IMR-90 (cell line): ENCODE results near the gene PPM1J. TPM values are rescaled to one million over a fixed set of nuclear protein-coding genes. Genes with fewer than 3 reads are reported as not detected.

ENCODE experiments used
- ATAC-seq: fragments of 200-7000 bp; cut with Tn5 transposase; 2 replicates; pipeline ENCODE4 v1.9.1; 2020; ENCODE audit warnings: low read depth, mild to moderate bottlenecking, moderate library complexity
- BruUV-seq: library from RNA; stranded (reverse); fragments of 400-500 nt; replicated peaks from 2 replicates; lab custom pipeline; 2021; lab: Mats Ljungman, UMichigan
- CTCF ChIA-PET: fragments of 300-600 bp; formaldehyde crosslinking; extraction: SDS; loops from one replicate; lab custom pipeline; 2021; ENCODE audit warnings: antibody characterized with exemption; lab: Yijun Ruan, JAX
- POLR2A ChIA-PET: fragments of 300-600 bp; sonication (Branson Sonifier 250); formaldehyde crosslinking; loops from one replicate; lab custom pipeline; 2022; ENCODE audit warnings: antibody characterized with exemption; ENCODE audit not compliant: unreplicated experiment; lab: Charles Lee
- DNase-seq: peaks from one replicate; pipeline ENCODE4 v3.0.0; 2013
- H2AFZ ChIP-seq: replicated peaks from 2 replicates; pipeline ENCODE3; 2013; ENCODE audit warnings: low read length, mild to moderate bottlenecking; ENCODE audit not compliant: poor library complexity
- H2AK5ac ChIP-seq: 2 replicates; pipeline ENCODE4 v1.6.1; 2013; ENCODE audit warnings: low read depth, low read length, inconsistent platforms
- H2AK9ac ChIP-seq: replicated peaks from 2 replicates; pipeline ENCODE3; 2013; ENCODE audit warnings: mild to moderate bottlenecking, low read depth, low read length, moderate library complexity; ENCODE audit not compliant: poor library complexity
- H2BK120ac ChIP-seq: 2 replicates; pipeline ENCODE4 v1.6.1; 2013; ENCODE audit warnings: low read depth, low read length, inconsistent platforms
- H2BK15ac ChIP-seq: 3 replicates; pipeline ENCODE4 v1.6.1; 2013; ENCODE audit warnings: low read depth, low read length, inconsistent platforms
- H2BK20ac ChIP-seq: 2 replicates; pipeline ENCODE4 v1.6.1; 2013; ENCODE audit warnings: low read depth, mild to moderate bottlenecking, inconsistent platforms, low read length, moderate library complexity
- H2BK5ac ChIP-seq: 2 replicates; pipeline ENCODE4 v1.6.1; 2013; ENCODE audit warnings: mild to moderate bottlenecking, low read depth, low read length, inconsistent platforms; ENCODE audit not compliant: poor library complexity, severe bottlenecking
- H3K14ac ChIP-seq: replicated peaks from 2 replicates; pipeline ENCODE4 v1.6.1; 2013; ENCODE audit warnings: low read depth, low read length, inconsistent platforms
- H3K18ac ChIP-seq: 2 replicates; pipeline ENCODE4 v1.6.1; 2013; ENCODE audit warnings: low read depth, low read length, control low read depth
- H3K23ac ChIP-seq: 2 replicates; pipeline ENCODE4 v1.6.1; 2013; ENCODE audit warnings: low read depth, low read length, inconsistent platforms
- H3K27ac ChIP-seq: 2 replicates; pipeline ENCODE4 v1.5.1; 2013; ENCODE audit warnings: mild to moderate bottlenecking, control low read depth, low read length; ENCODE audit not compliant: insufficient read depth
- H3K27me3 ChIP-seq: 2 replicates; pipeline ENCODE4 v1.6.1; 2013; ENCODE audit warnings: low read length; ENCODE audit not compliant: control insufficient read depth, insufficient read depth
- H3K36me3 ChIP-seq: 2 replicates; pipeline ENCODE4 v1.6.1; 2013; ENCODE audit warnings: low read length, mixed read lengths; ENCODE audit not compliant: control insufficient read depth, insufficient read depth
- H3K4ac ChIP-seq: 2 replicates; pipeline ENCODE4 v1.6.1; 2013; ENCODE audit warnings: low read depth, low read length, inconsistent platforms
- H3K4me1 ChIP-seq: 2 replicates; pipeline ENCODE4 v1.6.1; 2013; ENCODE audit warnings: low read length, mixed read lengths; ENCODE audit not compliant: control insufficient read depth, insufficient read depth
- H3K4me2 ChIP-seq: 2 replicates; pipeline ENCODE4 v1.6.1; 2013; ENCODE audit warnings: low read depth, mild to moderate bottlenecking, control low read depth, low read length, moderate library complexity
- H3K4me3 ChIP-seq: 2 replicates; pipeline ENCODE4 v1.5.1; 2013; ENCODE audit warnings: low read depth, mild to moderate bottlenecking, control low read depth, low read length, moderate library complexity; ENCODE audit not compliant: insufficient read depth
- H3K56ac ChIP-seq: 2 replicates; pipeline ENCODE4 v1.6.1; 2013; ENCODE audit warnings: low read length, inconsistent platforms; ENCODE audit not compliant: insufficient read depth; ENCODE audit errors: extremely low read depth
- H3K79me1 ChIP-seq, 2 experiments: 2 replicates each; pipeline ENCODE4 v1.6.1; 2013; ENCODE audit warnings: low read length in 2 of 2, inconsistent platforms in 1 of 2, low read depth in 1 of 2
- H3K9ac ChIP-seq: 2 replicates; pipeline ENCODE4 v1.6.1; 2013; ENCODE audit warnings: low read depth, low read length, control low read depth
- H3K9me1 ChIP-seq: 2 replicates; pipeline ENCODE4 v1.6.1; 2013; ENCODE audit warnings: low read length, inconsistent platforms; ENCODE audit not compliant: insufficient read depth
- H3K9me3 ChIP-seq: 2 replicates; pipeline ENCODE4 v1.6.1; 2013; ENCODE audit warnings: low read length; ENCODE audit not compliant: control insufficient read depth, insufficient read depth
- H4K20me1 ChIP-seq: 2 replicates; pipeline ENCODE4 v1.6.1; 2013; ENCODE audit warnings: low read length, inconsistent platforms; ENCODE audit not compliant: insufficient read depth
- H4K5ac ChIP-seq: 2 replicates; pipeline ENCODE4 v1.6.1; 2013; ENCODE audit warnings: mild to moderate bottlenecking, low read depth, low read length, control low read depth
- H4K8ac ChIP-seq, 2 experiments: 2 replicates each; pipeline ENCODE4 v1.6.1; 2013; ENCODE audit warnings: low read depth in 2 of 2, low read length in 2 of 2, control low read depth in 1 of 2, inconsistent platforms in 1 of 2
- H4K91ac ChIP-seq: 2 replicates; pipeline ENCODE4 v1.6.1; 2013; ENCODE audit warnings: low read depth, low read length, inconsistent platforms; ENCODE audit not compliant: insufficient read depth
- MAZ ChIP-seq: IDR thresholded peaks from 2 replicates; pipeline ENCODE4 v1.6.1; 2012; ENCODE audit warnings: low read depth, mild to moderate bottlenecking, low read length, improper control_type of control experiment, moderate library complexity, borderline replicate concordance
- RAD21 ChIP-seq: IDR thresholded peaks from 2 replicates; pipeline ENCODE4 v1.6.1; 2012; ENCODE audit warnings: low read length, improper control_type of control experiment
- RFX5 ChIP-seq: IDR thresholded peaks from 2 replicates; pipeline ENCODE4 v1.8.0; 2012; ENCODE audit warnings: low read depth, mild to moderate bottlenecking, low read length, moderate library complexity
- SMC3 ChIP-seq: fragments of 150-350 bp; IDR thresholded peaks from 2 replicates; pipeline ENCODE4 v1.6.1; 2016; ENCODE audit warnings: low read depth, mild to moderate bottlenecking, antibody characterized with exemption, low read length, moderate library complexity
- WGBS, 2 experiments: methylation state at CpG; one replicate each; pipeline versions ENCODE4 v1.1.5 to v1.1.7; 2013; ENCODE audit warnings: missing lambda C conversion rate in 2 of 2; ENCODE audit not compliant: insufficient read length in 1 of 2; ENCODE audit errors: extremely low coverage in 2 of 2; 5-methylcytosine and 5-hydroxymethylcytosine counted together
- dilution Hi-C: fragments of 300-500 bp; cut with HindIII; formaldehyde crosslinking; loops from one replicate; pipeline ENCODE4 v1.14.3; 2018; ENCODE audit warnings: low sequenced_read_pairs; ENCODE audit not compliant: unreplicated experiment
- in situ Hi-C: fragments of 300-500 bp; cut with MboI; formaldehyde crosslinking; loops from 3 replicates; pipeline ENCODE4 v1.14.3; 2019; ENCODE audit warnings: low sequenced_read_pairs, inconsistent platforms, mixed read lengths
- intact Hi-C: fragments of 100-400 bp; cut with micrococcal nuclease; formaldehyde crosslinking; loops from 2 replicates; pipeline ENCODE4 v1.10.0; 2022
- polyA plus RNA-seq, 3 experiments: library from polyadenylated mRNA; depleted of rRNA; stranded (reverse); fragments of >200 nt; gene quantifications; 2 replicates each; pipeline ENCODE4 v1.2.3, GENCODE V29; 2012; ENCODE audit warnings: low replicate concordance in 1 of 3
- total RNA-seq: library from RNA; depleted of rRNA; stranded (reverse); fragments of >200 nt; gene quantifications from 2 replicates; pipeline ENCODE4 v1.2.3, GENCODE V29; 2012
- TF ChIP-seq, protein P1 (sequence below): conservative IDR thresholded peaks from 2 replicates; pipeline ENCODE4 v1.5.1; 2012; ENCODE audit warnings: mild to moderate bottlenecking, low read depth, low read length, improper control_type of control experiment

The PPM1J gene
- total and polyA plus RNA-seq, 2 of the 4 experiments (the other 2 are of a cell fraction) = 1.8 to 2.4 TPM

DNA sequence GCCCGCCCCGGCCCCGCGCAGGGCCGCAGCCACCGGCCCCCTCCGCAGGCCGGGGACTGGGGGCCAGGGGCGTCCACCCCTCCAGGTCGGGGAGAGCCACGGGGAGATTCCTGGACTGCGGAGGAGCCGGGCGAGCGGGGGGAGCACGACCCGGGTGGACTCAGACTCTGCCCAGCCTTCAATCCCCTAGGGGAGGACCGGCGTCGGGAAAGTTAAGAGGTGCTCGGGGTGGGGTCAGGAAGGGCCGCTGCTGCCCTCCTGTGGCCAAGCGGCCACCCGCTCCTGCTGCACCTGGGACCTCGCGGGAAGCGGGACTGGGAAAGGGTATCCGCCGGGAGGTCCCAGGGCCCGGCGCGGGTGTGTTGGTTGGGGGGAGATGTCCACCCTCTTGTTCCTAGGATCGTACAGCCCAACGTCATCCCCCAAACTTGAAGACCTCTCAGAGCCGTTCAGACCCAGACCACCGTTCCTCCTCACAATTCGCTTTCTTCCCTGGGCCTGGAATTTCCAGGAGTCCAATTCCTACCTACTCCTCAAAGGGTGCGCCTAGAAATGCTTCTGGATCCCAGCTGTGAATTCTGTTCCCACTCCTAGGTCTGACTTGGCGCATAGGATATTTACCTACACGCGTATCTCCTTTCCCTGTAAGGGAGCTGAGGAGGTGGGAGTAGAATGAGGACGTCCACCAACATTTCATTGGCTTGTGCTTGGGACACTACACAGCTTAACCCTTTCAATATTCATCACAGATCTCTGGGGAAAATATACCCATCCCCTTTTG lies 7.7 kb downstream of the PPM1J start:
- Histone ChIP-seq H4K8ac (peak overlapping the region; percentile 65 to 78; a peak in 3 of 4 replicates), H2AFZ (peak overlapping the region; percentile 97), H3K9me3 (no peaks in the 10 kb centered on the region), H2AK5ac (peak overlapping the region; percentile 44; the same call in 1 of the 2 replicates), H3K4ac (peak overlapping the region; percentile 79), H3K9me1 (peaks cover 7% of the 10 kb centered on the region; the same call in 1 of the 2 replicates), H3K27me3 (no peaks in the 10 kb centered on the region; the same call in 1 of the 2 replicates), H3K4me1 (peaks cover 13% of the 10 kb centered on the region), H2BK120ac (peak overlapping the region; percentile 87), H2BK15ac (no peak overlapping the region; the same call in 2 of the 3 replicates), H3K18ac (no peak overlapping the region), H3K23ac (peak overlapping the region; percentile 13), H3K14ac (peak overlapping the region; percentile 65; the same call in 1 of the 2 replicates), H3K36me3 (peaks cover 10% of the 10 kb centered on the region), H3K9ac (peak overlapping the region; percentile 71), H2AK9ac (peak overlapping the region; percentile 7), H3K56ac (peak overlapping the region; percentile 41; the same call in 1 of the 2 replicates), H4K5ac (peak overlapping the region; percentile 15; the same call in 1 of the 2 replicates), H3K27ac (peak overlapping the region; percentile 81), H3K4me3 (peak overlapping the region; percentile 84), H2BK5ac (peak overlapping the region; percentile 85), H2BK20ac (no peak overlapping the region), H4K91ac (peak overlapping the region; percentile 75), H3K4me2 (peak overlapping the region; percentile 79), H3K79me1 (peaks cover 4 to 38% of the 10 kb centered on the region in 2 experiments; a peak in 3 of 4 replicates), H4K20me1 (peaks cover 33% of the 10 kb centered on the region)
- whole genome bisulfite sequencing, 2 experiments = 6% methylated on average over 12 of the region's 42 CpGs; no CpG with 5 or more reads in 1 of the 2 experiments
- dilution Hi-C loops (no loop called here), in situ Hi-C loops (loop anchor here (5.0 to 25.0 kb wide), 3 partner anchors 203 to 980 kb away; partner anchors contain the start of gene WNT2B), intact Hi-C loops (loop anchor here (1.0 to 10.0 kb wide), 5 partner anchors 88 to 316 kb away; partner anchors contain the start of genes CAPZA1 and ST7L)
- BruUV-seq = no TSS peak
- ATAC-seq (peak; percentile 75), DNase-seq (peak; percentile 85)
- ChIA-PET CTCF (interaction anchor here (0.7 to 2.1 kb wide), 4 partner anchors 33 to 319 kb away, joined by 3 to 8 read pairs (median 4); partner anchors contain the start of gene MOV10), POLR2A (interaction anchor here (0.6 kb wide), 1 partner anchor 31 kb away, joined by 3 read pairs; no protein-coding TSS in a partner anchor)
- TF ChIP-seq MAZ (peak; percentile 52; the same call in 1 of the 2 replicates), SMC3 (peak; percentile 75), RAD21 (peak; percentile 85), RFX5 (no peak)
- TF ChIP-seq, protein P1, sequence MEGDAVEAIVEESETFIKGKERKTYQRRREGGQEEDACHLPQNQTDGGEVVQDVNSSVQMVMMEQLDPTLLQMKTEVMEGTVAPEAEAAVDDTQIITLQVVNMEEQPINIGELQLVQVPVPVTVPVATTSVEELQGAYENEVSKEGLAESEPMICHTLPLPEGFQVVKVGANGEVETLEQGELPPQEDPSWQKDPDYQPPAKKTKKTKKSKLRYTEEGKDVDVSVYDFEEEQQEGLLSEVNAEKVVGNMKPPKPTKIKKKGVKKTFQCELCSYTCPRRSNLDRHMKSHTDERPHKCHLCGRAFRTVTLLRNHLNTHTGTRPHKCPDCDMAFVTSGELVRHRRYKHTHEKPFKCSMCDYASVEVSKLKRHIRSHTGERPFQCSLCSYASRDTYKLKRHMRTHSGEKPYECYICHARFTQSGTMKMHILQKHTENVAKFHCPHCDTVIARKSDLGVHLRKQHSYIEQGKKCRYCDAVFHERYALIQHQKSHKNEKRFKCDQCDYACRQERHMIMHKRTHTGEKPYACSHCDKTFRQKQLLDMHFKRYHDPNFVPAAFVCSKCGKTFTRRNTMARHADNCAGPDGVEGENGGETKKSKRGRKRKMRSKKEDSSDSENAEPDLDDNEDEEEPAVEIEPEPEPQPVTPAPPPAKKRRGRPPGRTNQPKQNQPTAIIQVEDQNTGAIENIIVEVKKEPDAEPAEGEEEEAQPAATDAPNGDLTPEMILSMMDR = peak; percentile 93
